Measurements from ENCODE around the gene VPS35L. TPM values are rescaled to one million over a fixed set of nuclear protein-coding genes. Genes with fewer than 3 reads are reported as not detected.
A peak's percentile ranks its signal among the peaks of the same experiment; 100 is the strongest.

Gene VPS35L
- total and polyA plus RNA-seq, 2 of the 13 experiments (the other 11 are each of a cell fraction or from before 2014, with no cell fraction given), result 1.4 to 1.6 TPM

- 0 out of 2 replicates have a peak, but pooled peaks have one; percentile 37 for TF ChIP-seq SPEN (CRISPR knock-in tag; IDR thresholded peaks at IDR 0.05; ENCODE audit: low read depth)
- no peak for TF ChIP-seq POGK (CRISPR knock-in tag; conservative IDR thresholded peaks at IDR 0.05)
- no peak for TF ChIP-seq ESRRA (CRISPR knock-in tag; IDR thresholded peaks at IDR 0.05; ENCODE audit: low read depth)
- TF ChIP-seq ZNF572 (CRISPR knock-in tag; IDR thresholded peaks at IDR 0.05), result peak; percentile 65; the same call in 1 of the 2 replicates
- 0 out of 2 replicates have a peak, but pooled peaks have one; percentile 50 for TF ChIP-seq NCOR1 (IDR thresholded peaks at IDR 0.05; ENCODE audit: borderline replicate concordance, low read length)
- TF ChIP-seq MYC (CRISPR knock-in tag; IDR thresholded peaks at IDR 0.05; ENCODE audit: borderline replicate concordance), result peak; percentile 38; the same call in 1 of the 2 replicates
- TF ChIP-seq HNRNPL (IDR thresholded peaks at IDR 0.05; ENCODE audit: low read depth, low read length), result peak; percentile 96
- TF ChIP-seq BORCS8-MEF2B (CRISPR knock-in tag; IDR thresholded peaks at IDR 0.05), result 0 out of 2 replicates have a peak, but pooled peaks have one; percentile 36
- TF ChIP-seq ZNF432 (CRISPR knock-in tag; IDR thresholded peaks at IDR 0.05; ENCODE audit: borderline replicate concordance), result no peak
- TF ChIP-seq ZNF274 (CRISPR knock-in tag; IDR thresholded peaks at IDR 0.05), result 0 out of 2 replicates have a peak, but pooled peaks have one; percentile 46
- TF ChIP-seq SALL1 (CRISPR knock-in tag; IDR thresholded peaks at IDR 0.05), result peak; percentile 14; the same call in 1 of the 2 replicates
- TF ChIP-seq ZNF18 (CRISPR knock-in tag; IDR thresholded peaks at IDR 0.05; ENCODE audit: insufficient replicate concordance), result no peak
- TF ChIP-seq MTERF4 (CRISPR knock-in tag; IDR thresholded peaks at IDR 0.05), result 0 out of 2 replicates have a peak, but pooled peaks have one; percentile 5
- TF ChIP-seq NFIC (IDR thresholded peaks at IDR 0.05; ENCODE audit: low read length), result no peak
- 0 out of 2 replicates have a peak, but pooled peaks have one; percentile 51 for TF ChIP-seq THAP7 (CRISPR knock-in tag; IDR thresholded peaks at IDR 0.05)
- TF ChIP-seq ZNF687 (CRISPR knock-in tag; IDR thresholded peaks at IDR 0.05), result peak; percentile 52
- no peak for TF ChIP-seq FLYWCH1 (CRISPR knock-in tag; IDR thresholded peaks at IDR 0.05)
- TF ChIP-seq MAX (IDR thresholded peaks at IDR 0.05), result 0 out of 2 replicates have a peak, but pooled peaks have one; percentile 22
- TF ChIP-seq JUND (CRISPR knock-in tag; IDR thresholded peaks at IDR 0.05), result peak; percentile 36; the same call in 1 of the 2 replicates
Measured at GRCh38 chr16:19710991-19711545, 155.6 kb downstream of the VPS35L start (continued).

Data from HepG2 (cell line).